Endometrial microvascular endothelial cells (primary cell): ENCODE results near the gene FXYD3. TPM values are rescaled to one million over a fixed set of nuclear protein-coding genes. Genes with fewer than 3 reads are reported as not detected.

ENCODE experiments used
- in situ Hi-C: cut with HindIII; loops from 2 replicates; pipeline ENCODE4 v1.10.0; 2017; ENCODE audit warnings: low sequenced_read_pairs, low pct_unique_long_range_greater_than_20kb; ENCODE audit errors: inconsistent ontology term
- total RNA-seq: library from RNA; depleted of rRNA; stranded (reverse); fragments of >200 nt; gene quantifications from one replicate; pipeline ENCODE4 v1.2.3, GENCODE V29; 2015; ENCODE audit errors: inconsistent ontology term

FXYD3 gene
- total RNA-seq, 1 donor from 2014 or later, result not detected

DNA sequence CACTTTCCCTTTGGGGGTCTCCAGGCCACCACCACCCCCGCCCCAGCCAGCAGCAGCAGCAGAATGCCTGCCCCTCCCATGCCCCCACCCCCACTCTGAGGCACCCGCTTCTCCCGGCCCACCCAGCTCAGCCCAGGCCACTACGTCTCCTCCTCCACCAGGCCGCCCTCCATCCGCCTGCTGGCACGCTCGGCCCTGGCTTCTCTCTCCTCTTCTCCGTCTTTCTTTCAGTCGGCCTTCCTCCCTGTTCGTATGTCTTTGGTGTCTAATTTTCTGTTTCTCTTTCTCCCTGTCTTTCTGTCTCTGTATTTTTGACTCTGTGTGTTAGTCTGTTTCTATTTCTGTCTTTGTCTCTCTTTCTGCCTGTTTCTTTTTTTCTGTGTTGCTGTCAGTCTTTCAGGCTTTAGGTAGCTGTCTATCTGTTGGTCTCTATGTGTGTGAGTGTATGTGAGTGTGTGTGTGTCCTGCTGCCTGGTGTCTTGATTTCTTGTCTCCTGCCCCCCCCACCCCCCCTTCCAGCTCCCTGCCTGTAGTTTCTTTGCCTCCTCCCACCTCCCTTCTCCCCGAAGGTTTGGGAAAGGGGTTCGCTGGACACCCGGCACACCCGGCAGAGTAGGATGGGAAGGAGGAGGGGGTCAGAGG, 19.1 kb downstream of the FXYD3 start, which contains the start of gene LGI4:
LGI4 (minus strand) TSS at position 459 of the 642 bp plus-strand sequence; CDS start at position 80, 379 bp downstream.
- in situ Hi-C loops, result no loop called here

GRCh38 chr19:35135389-35135909, 19.8 kb downstream of the FXYD3 start:
- in situ Hi-C loops, result no loop called here

GRCh38 chr19:35136231-35136630, 20.6 kb downstream of the FXYD3 start:
- in situ Hi-C loops, result no loop called here

GRCh38 chr19:35136977-35137702, 21.5 kb downstream of the FXYD3 start:
- in situ Hi-C loops, result no loop called here

- in situ Hi-C loops, result no loop called here
These were observed 22.8 kb downstream of the FXYD3 start, which contains the start of gene FXYD1 for GRCh38 chr19:35138305-35138892. Gene FXYD1, plus strand, starts transcription at chr19:35138824. Its CDS starts 1,256 bp downstream, at chr19:35140080.

- in situ Hi-C loops, result no loop called here
These were observed 24.8 kb downstream of the FXYD3 start for GRCh38 chr19:35140207-35140961.

DNA sequence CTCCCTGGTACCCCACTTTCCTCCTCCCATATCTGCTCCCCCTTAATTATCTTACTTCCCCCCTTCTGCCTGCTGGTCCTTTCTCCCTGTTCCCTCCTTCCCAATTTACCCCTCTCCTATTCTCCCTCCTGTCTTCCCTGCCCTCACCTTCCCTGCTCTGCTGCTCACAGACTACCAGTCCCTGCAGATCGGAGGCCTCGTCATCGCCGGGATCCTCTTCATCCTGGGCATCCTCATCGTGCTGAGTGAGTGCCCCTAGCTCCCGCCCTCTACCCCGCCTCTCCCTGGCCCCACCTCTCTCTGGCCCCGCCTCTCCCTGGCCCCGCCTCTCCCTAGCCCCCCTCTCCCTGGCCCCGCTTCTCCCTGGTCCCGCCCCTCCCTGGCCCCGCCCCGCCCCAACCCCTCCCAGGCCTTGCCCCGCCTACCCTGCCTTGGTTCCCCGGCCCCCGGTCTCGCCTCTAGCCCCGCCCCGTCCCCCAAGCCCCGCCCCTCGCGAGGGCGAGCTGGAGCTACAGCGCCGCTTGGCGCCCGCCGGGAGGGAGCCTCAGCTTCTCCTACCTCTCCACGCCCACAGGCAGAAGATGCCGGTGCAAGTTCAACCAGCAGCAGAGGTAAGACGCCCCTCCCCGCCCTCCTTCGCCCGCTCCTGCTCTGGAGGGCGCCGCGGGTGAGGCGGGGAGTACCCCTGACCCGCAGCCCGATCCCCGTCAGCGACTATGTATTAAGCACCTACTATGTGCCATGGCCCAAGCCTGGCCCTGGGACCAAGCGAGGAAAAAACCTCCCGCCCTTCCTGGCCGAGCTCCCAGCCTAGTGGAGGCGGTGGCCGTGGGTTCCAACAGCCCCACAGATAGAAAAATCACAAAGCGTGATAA, 25.6 kb downstream of the FXYD3 start:
- in situ Hi-C loops, result no loop called here

DNA sequence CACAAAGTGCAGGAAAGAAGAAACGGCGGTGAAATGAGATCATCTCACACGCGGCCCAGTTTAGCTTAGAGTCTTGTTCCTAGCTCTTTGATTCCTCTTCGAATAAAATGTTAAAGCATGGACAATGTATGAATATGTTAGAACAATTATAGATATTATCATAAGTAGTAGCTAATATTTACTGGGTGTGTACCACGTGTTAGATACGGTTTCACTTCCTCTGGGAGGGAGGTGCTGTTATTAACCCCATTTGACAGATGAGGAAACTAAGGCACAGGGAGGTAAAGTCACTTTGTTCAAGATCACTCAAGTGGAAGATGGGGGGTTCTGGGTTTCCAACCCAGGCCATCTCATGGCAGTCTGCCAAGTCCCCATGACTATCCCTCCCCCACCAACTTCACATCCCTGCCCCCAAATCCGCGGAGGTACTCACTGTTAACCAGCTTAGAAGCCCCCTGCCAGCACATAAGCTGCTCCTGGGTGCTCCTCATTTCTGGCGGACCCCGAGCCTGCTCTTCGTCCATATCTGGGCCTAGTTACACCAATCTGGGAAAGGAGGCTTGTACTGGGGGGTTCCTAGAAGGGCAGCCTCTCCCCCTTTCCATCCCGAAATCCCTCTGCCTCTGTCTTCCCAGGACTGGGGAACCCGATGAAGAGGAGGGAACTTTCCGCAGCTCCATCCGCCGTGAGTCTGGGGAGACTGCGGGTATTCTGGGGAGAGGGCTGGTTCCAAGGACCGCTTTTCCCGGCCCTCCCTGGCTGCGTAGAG, 26.4 kb downstream of the FXYD3 start:
- in situ Hi-C loops, result no loop called here

DNA sequence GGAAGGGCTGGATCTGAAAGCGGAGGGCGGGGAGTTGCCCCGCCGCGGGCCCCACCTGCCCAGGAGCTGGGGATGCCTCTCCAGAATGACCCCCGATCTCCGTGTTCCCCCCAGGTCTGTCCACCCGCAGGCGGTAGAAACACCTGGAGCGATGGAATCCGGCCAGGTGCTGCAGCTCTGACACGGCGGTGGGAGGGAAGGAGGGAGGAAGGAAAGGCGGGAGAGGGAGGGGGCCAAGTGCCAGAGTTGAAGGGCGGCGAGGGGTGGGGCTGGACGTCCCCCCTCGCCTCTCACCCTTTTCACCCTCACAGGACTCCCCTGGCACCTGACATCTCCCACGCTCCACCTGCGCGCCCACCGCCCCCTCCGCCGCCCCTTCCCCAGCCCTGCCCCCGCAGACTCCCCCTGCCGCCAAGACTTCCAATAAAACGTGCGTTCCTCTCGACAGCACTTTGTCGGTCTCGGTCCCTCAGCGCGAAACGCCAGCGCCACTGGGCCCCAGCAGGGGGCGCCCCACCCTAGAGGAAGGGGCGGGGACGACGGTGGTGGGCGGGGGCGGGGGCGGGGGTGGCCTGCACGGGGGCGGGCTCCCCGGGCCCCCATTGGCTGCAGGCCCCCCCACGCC, 27.1 kb downstream of the FXYD3 start:
- in situ Hi-C loops, result no loop called here

- in situ Hi-C loops, result no loop called here
These were observed 27.6 kb downstream of the FXYD3 start, which contains the start of gene FXYD7 for GRCh38 chr19:35143231-35143715. Gene FXYD7, plus strand, starts transcription at chr19:35143255. Its CDS starts 79 bp downstream, at chr19:35143334.

DNA sequence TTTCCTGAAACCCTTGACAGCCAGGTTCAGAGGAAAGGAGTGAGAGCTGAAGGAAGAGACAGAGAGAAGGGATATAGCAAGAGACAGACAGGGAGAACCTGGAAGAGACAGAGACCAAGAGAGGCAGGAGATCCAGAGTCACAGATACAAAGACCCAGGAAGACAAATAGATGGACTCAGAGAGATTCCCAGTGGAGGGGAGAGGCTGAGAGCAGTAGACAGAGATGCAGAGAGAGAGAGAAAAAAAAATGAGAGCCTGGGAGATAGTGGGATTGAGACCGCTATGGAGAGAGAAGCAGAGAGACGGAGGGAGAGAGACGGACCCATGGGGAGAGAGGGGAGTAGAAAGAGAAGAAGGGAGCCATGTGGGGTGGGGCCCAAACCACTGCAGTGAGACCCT, 28.2 kb downstream of the FXYD3 start:
- in situ Hi-C loops, result no loop called here

- in situ Hi-C loops, result no loop called here
These were observed 28.6 kb downstream of the FXYD3 start for GRCh38 chr19:35144259-35144599.

- in situ Hi-C loops, result no loop called here
These were observed 29.2 kb downstream of the FXYD3 start for GRCh38 chr19:35144600-35145436.

DNA sequence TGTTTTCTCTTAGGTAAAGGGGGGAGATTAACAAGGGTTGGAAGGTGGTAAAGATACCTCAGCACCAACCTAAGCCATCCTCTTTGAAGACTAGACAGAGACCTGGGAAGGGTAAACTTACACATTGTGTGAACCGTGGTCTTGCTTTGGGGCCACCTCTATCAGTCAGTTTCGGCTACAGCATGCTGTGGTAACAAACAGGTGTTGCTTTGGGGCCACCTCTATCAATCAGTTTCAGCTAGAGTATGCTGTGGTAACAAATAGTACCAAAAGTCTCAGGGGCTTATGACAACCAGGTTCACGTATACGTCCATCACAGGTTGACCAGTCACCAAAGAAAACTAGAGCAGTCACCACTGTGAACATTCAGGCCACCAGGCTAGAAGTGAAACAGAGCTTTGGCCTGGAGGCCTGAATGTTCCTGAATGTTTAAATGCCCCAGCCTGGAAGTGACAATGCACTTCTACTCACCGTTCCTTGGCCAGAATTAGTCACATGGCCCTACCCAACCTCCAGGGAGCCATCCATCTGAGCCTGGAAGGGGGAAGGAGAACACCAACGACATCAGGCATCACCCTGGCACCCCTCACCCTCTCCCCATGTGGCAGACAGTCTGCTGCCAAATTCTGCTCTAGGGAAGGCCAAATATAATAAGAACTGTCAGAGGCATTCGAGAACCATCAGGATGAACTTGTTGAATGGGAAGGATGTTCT, 31.3 kb downstream of the FXYD3 start:
- in situ Hi-C loops, result no loop called here

DNA sequence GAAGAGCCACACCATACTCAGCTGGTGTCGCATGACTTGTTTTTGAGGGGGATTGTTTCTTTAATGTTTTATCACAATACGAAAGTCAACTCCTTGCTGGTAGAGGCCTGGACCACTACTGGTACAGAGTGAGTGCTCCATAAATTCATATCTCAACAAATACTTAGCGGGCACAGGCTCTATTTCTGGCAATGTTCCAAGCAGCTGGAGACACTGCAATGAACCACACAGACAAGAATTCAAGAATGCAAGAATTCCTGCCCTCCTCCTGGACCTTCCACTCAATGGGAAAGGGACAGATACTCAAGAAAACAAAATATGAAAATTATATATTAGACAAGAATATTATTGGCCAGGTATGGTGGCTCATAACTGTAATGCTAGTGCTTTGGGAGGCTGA, 33.8 kb downstream of the FXYD3 start:
- in situ Hi-C loops, result no loop called here

DNA sequence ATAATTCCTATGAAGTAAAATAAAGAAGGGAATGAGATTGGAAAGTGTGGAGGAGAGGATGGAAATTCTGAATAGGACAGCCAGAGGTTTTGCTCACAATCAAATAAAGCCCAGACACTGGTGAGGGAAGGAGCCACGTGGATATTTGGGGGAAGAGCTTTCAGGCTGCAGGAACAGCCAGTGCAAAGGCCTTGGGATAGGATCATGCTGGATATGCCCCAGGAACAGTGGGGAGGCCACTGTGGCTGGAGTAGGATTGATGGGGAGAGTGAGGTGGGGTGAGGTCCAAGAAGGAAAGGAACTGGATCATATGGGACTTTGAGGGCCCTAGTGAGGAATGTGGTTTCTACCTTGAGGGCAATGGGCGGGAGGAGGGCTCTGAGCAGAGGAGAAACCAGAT, 34.8 kb downstream of the FXYD3 start:
- in situ Hi-C loops, result no loop called here
